Liver (tissue), 9 donors: Measurements from ENCODE around the gene ZSCAN30. TPM values are rescaled to one million over a fixed set of nuclear protein-coding genes. Genes with fewer than 3 reads are reported as not detected.

ENCODE experiments used
- DNase-seq: peaks from one replicate; pipeline ENCODE4 v3.0.0-alpha.2; 2017; ENCODE audit warnings: low spot score
- H3K27ac ChIP-seq, 2 donors: one replicate each; pipeline ENCODE4 v1.7.0; 2013; ENCODE audit warnings: inconsistent platforms in 2 of 2, low read length in 2 of 2, control low read depth in 1 of 2, low read depth in 1 of 2, mild to moderate bottlenecking in 1 of 2
- H3K27me3 ChIP-seq, 4 donors: one replicate each; pipeline versions ENCODE4 v1.6.1 to v1.7.0; 2013; ENCODE audit warnings: low read length in 3 of 4, inconsistent platforms in 1 of 4, mild to moderate bottlenecking in 1 of 4, moderate library complexity in 1 of 4; ENCODE audit not compliant: control insufficient read depth in 4 of 4, insufficient read depth in 4 of 4
- H3K36me3 ChIP-seq, 4 donors: one replicate each; pipeline versions ENCODE4 v1.6.1 to v1.7.0; 2013; ENCODE audit warnings: low read length in 3 of 4, mild to moderate bottlenecking in 3 of 4, low read depth in 1 of 4, moderate library complexity in 1 of 4; ENCODE audit not compliant: control insufficient read depth in 4 of 4, insufficient read depth in 3 of 4
- H3K4me1 ChIP-seq, 4 donors: one replicate each; pipeline versions ENCODE4 v1.6.1 to v1.7.0; 2013; ENCODE audit warnings: low read length in 3 of 4, mild to moderate bottlenecking in 3 of 4, moderate library complexity in 1 of 4; ENCODE audit not compliant: control insufficient read depth in 4 of 4, insufficient read depth in 4 of 4
- H3K4me3 ChIP-seq, 3 donors: one replicate each; pipeline versions ENCODE4 v1.6.1 to v1.7.0; 2013; ENCODE audit warnings: low read length in 3 of 3, control low read depth in 1 of 3, low read depth in 1 of 3, mild to moderate bottlenecking in 1 of 3
- H3K9ac ChIP-seq, 2 donors: one replicate each; pipeline ENCODE4 v1.7.0; 2013; ENCODE audit warnings: low read length in 2 of 2, mild to moderate bottlenecking in 2 of 2, moderate library complexity in 2 of 2, control low read depth in 1 of 2, low read depth in 1 of 2
- H3K9me3 ChIP-seq, 4 donors: one replicate each; pipeline versions ENCODE4 v1.6.1 to v1.7.0; 2013; ENCODE audit warnings: low read length in 3 of 4; ENCODE audit not compliant: control insufficient read depth in 4 of 4
- ATF3 ChIP-seq: IDR thresholded peaks from 2 replicates; pipeline ENCODE4 v1.6.1; 2016; ENCODE audit warnings: antibody characterized with exemption
- CTCF ChIP-seq: fragments of 150-350 bp; IDR thresholded peaks from 2 replicates; pipeline ENCODE4 v1.5.1; 2017; ENCODE audit warnings: improper control_type of control experiment, low read depth, low read length; ENCODE audit not compliant: missing input control
- EGR1 ChIP-seq, 2 donors: IDR thresholded peaks; 2 replicates each; pipeline ENCODE4 v1.6.1; 2016 to 2018; ENCODE audit warnings: antibody characterized with exemption in 2 of 2, low read depth in 2 of 2
- FOXA1 ChIP-seq: IDR thresholded peaks from 2 replicates; pipeline ENCODE4 v1.6.1; 2016; ENCODE audit warnings: antibody characterized with exemption
- FOXA2 ChIP-seq: IDR thresholded peaks from 2 replicates; pipeline ENCODE4 v1.6.1; 2016; ENCODE audit warnings: antibody characterized with exemption
- GABPA ChIP-seq, 2 donors: IDR thresholded peaks in 1 of 2; conservative IDR thresholded peaks in 1 of 2; 2 replicates each; pipeline ENCODE4 v1.6.1; 2016; ENCODE audit warnings: antibody characterized with exemption in 2 of 2, mild to moderate bottlenecking in 1 of 2, moderate library complexity in 1 of 2
- HNF4A ChIP-seq, 2 donors: conservative IDR thresholded peaks; 2 replicates each; pipeline ENCODE4 v1.6.1; 2016; ENCODE audit warnings: antibody characterized with exemption in 2 of 2, mild to moderate bottlenecking in 2 of 2
- HNF4G ChIP-seq: IDR thresholded peaks from 2 replicates; pipeline ENCODE4 v1.6.1; 2016; ENCODE audit warnings: antibody characterized with exemption
- JUND ChIP-seq, 2 donors: IDR thresholded peaks; 2 replicates each; pipeline ENCODE4 v1.6.1; 2016; ENCODE audit warnings: antibody characterized with exemption in 2 of 2
- MAX ChIP-seq: IDR thresholded peaks from 2 replicates; pipeline ENCODE4 v1.6.1; 2016; ENCODE audit warnings: antibody characterized with exemption
- NR2F2 ChIP-seq: IDR thresholded peaks from 2 replicates; pipeline ENCODE4 v1.6.1; 2016; ENCODE audit warnings: antibody characterized with exemption
- RAD21 ChIP-seq, 2 donors: IDR thresholded peaks; 2 replicates each; pipeline ENCODE4 v1.6.1; 2016; ENCODE audit warnings: antibody characterized with exemption in 2 of 2, mild to moderate bottlenecking in 2 of 2
- REST ChIP-seq: IDR thresholded peaks from 2 replicates; pipeline ENCODE4 v1.6.1; 2016; ENCODE audit warnings: antibody characterized with exemption, mild to moderate bottlenecking
- RXRA ChIP-seq, 2 donors: IDR thresholded peaks; 2 replicates each; pipeline ENCODE4 v1.6.1; 2017 to 2018; ENCODE audit warnings: antibody characterized with exemption in 2 of 2, mild to moderate bottlenecking in 1 of 2
- SP1 ChIP-seq: IDR thresholded peaks from 2 replicates; pipeline ENCODE4 v1.6.1; 2018; ENCODE audit warnings: antibody characterized with exemption, mild to moderate bottlenecking
- TAF1 ChIP-seq: conservative IDR thresholded peaks from 2 replicates; pipeline ENCODE4 v1.6.1; 2016; ENCODE audit warnings: antibody characterized with exemption, mild to moderate bottlenecking
- YY1 ChIP-seq: IDR thresholded peaks from 2 replicates; pipeline ENCODE4 v1.6.1; 2016; ENCODE audit warnings: antibody characterized with exemption, mild to moderate bottlenecking
- ZBTB33 ChIP-seq: IDR thresholded peaks from 2 replicates; pipeline ENCODE4 v1.6.1; 2016; ENCODE audit warnings: antibody characterized with exemption
- WGBS: extraction: QIAGEN DNeasy Blood & Tissue Kit; methylation state at CpG from one replicate; pipeline ENCODE4 v1.1.7; 2013; 5-methylcytosine and 5-hydroxymethylcytosine counted together
- polyA plus RNA-seq, 2 donors: library from polyadenylated mRNA; stranded (reverse) in 1 of 2; unstranded in 1 of 2; fragments of 200-250 nt in 1 of 2; fragments of >200 nt in 1 of 2; fragmentation: Nextera tagmentation in 1 of 2; extraction: Ambion mirVana in 1 of 2; gene quantifications; one replicate each; pipeline versions ENCODE4 v1.2.1 to v1.2.3, GENCODE V29; 2013 to 2015
- total RNA-seq, 2 donors: library from RNA; depleted of rRNA; stranded (reverse); fragments of >200 nt; gene quantifications; one replicate each; pipeline ENCODE4 v1.2.3, GENCODE V29; 2014
- donor health status: healthy.
- donor health status: healthy.
- donor health status: healthy.
- donor health status: healthy.
- donor health status: healthy.

Gene ZSCAN30
- total RNA-seq (10 to 100 TPM in 1 of 2 donors, 1 to 10 TPM in 1; 6.2 to 10.4 TPM), polyA plus RNA-seq (1 to 10 TPM; 2.3 to 5.0 TPM)

GRCh38 chr18:35290094-35290735 lies at the start of gene ZSCAN30:
Gene ZSCAN30 (minus strand): TSS chr18:35290229. CDS start chr18:35264352, 25,877 bp downstream.
- peak; percentile 98 for DNase-seq
- Histone ChIP-seq H3K9me3 (no peaks in the 10 kb centered on the region), H3K36me3 (peaks cover 2 to 8% (median 4%) of the 10 kb centered on the region in 4 donors), H3K27ac (peak within 1 kb of the TSS; percentile 65 to 87), H3K4me1 (peaks cover 5 to 19% (median 10%) of the 10 kb centered on the region in 4 donors), H3K4me3 (peak within 1 kb of the TSS; percentile 53 to 83 (median 71)), H3K9ac (peak within 1 kb of the TSS; percentile 92 to 94), H3K27me3 (no peaks in the 10 kb centered on the region)
- TF ChIP-seq SP1 (peak; percentile 69), REST (peak; percentile 71), JUND (IDR thresholded peaks at IDR 0.05) (peak; percentile 59 to 65), FOXA1 (peak; percentile 43), RAD21 (IDR thresholded peaks at IDR 0.05) (peak; percentile 23 to 38), TAF1 (peak; percentile 73), ATF3 (peak; percentile 56), RXRA (IDR thresholded peaks at IDR 0.05) (peak; percentile 67 to 76), HNF4A (conservative IDR thresholded peaks at IDR 0.05) (peak; percentile 21 to 40), CTCF (no peak), EGR1 (IDR thresholded peaks at IDR 0.05; ENCODE audit: low read depth in 2 of 2) (peak; percentile 49 to 76), YY1 (peak; percentile 90), FOXA2 (no peak), MAX (peak; percentile 84), GABPA (IDR thresholded peaks at IDR 0.05 in 1 of 2, conservative IDR thresholded peaks at IDR 0.05 in 1 of 2) (peak; percentile 3 to 82), ZBTB33 (peak; percentile 64), NR2F2 (peak; percentile 74), HNF4G (no peak)
- WGBS = under 1% methylated on average over 41 of the region's 41 CpGs
